ENCODE measurements around the gene ZNF518A.

ZNF518A gene

DNA sequence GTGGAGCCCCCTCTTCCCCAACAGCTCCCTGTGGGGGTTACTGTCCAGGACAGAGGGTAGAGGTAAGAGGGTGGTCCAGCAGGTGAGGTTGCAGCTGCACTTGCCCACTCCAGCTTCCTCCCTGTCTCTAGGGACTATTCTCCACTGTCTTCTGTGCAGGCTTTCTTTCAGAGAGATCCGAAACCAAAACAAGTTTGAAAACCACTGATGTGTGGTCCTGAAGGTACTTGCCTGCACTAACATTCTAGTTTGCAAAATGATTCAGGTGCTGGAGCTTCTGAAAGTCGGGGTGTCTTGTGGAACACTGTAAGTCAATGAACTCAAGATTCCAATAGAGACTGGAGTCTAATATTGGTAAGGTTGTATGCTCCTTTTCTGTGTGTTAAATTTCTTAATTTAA is 78.2 kb downstream of the ZNF518A start:
- ChIA-PET POLR2A (no interaction called here), CTCF (interaction anchor here (1.6 kb wide), 1 partner anchor 21 kb away, joined by 8 read pairs; no protein-coding TSS in a partner anchor)
- DNase-seq (ENCODE audit: extremely low spot score) = no peak
- TF ChIP-seq ZNF384 (IDR thresholded peaks at IDR 0.05) (no peak), SP1 (IDR thresholded peaks at IDR 0.05) (no peak), HDGF (IDR thresholded peaks at IDR 0.05; ENCODE audit: borderline replicate concordance) (no peak), ARNT (IDR thresholded peaks at IDR 0.05) (no peak), BHLHE40 (IDR thresholded peaks at IDR 0.05; ENCODE audit: borderline replicate concordance) (no peak), FOXM1 (IDR thresholded peaks at IDR 0.05; ENCODE audit: borderline replicate concordance) (no peak), SUZ12 (IDR thresholded peaks at IDR 0.05) (no peak), FOXK2 (IDR thresholded peaks at IDR 0.05) (no peak), ELF4 (IDR thresholded peaks at IDR 0.05) (no peak), CTBP1 (IDR thresholded peaks at IDR 0.05; ENCODE audit: borderline replicate concordance) (no peak), LEF1 (IDR thresholded peaks at IDR 0.05; ENCODE audit: borderline replicate concordance) (no peak), L3MBTL2 (conservative IDR thresholded peaks at IDR 0.05) (no peak), FOXA1 (IDR thresholded peaks at IDR 0.05) (no peak), TARDBP (IDR thresholded peaks at IDR 0.05) (no peak), PKNOX1 (IDR thresholded peaks at IDR 0.05) (no peak)

DNA sequence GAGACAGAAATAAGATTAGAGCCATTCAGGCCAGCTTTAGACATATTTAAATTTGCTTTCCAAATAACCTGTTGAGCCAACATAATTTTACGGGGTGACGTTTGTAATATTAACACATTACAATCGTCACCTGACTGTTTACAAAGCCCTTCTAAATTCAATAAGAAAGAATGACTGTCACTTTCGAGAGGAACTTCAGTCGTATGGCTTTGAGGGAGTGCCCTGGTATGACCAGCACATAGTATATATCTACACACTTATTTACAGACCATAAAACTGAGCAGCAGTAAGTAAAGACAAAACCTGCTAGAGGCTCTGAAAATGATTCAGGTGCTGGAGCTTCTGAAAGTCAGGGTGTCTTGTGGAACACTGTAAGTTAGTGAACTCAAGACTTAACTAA is 78.8 kb downstream of the ZNF518A start:
- TF ChIP-seq FOXM1 (IDR thresholded peaks at IDR 0.05; ENCODE audit: borderline replicate concordance) = no peak
- TF ChIP-seq FOXK2 (IDR thresholded peaks at IDR 0.05) = no peak
- TF ChIP-seq L3MBTL2 (conservative IDR thresholded peaks at IDR 0.05) = no peak
- TF ChIP-seq LEF1 (IDR thresholded peaks at IDR 0.05; ENCODE audit: borderline replicate concordance) = no peak
- TF ChIP-seq PKNOX1 (IDR thresholded peaks at IDR 0.05) = no peak
- POLR2A ChIA-PET = no interaction called here
- CTCF ChIA-PET = interaction anchor here (1.6 kb wide), 1 partner anchor 21 kb away, joined by 8 read pairs; no protein-coding TSS in a partner anchor
- DNase-seq (ENCODE audit: extremely low spot score) = no peak

DNA sequence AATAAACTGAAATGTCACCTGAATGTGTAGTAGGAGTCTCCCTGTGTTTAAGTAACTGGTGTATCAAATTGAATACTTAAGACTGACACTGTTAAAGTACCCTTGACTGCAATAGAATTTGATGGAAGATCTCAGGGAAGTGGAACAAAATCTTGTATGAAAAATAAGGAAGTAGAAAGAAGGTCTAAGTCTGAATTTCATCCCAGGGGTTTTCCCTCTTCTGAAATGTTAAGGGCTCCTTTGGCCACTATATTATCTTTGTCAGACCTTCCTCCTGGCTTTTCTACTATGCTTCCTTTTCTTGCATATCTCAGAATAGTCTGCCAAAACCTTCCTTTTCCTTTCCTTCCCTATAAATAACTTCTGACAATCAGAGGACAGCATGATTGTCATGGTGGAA is 81.7 kb downstream of the ZNF518A start:
- TF ChIP-seq NFRKB (IDR thresholded peaks at IDR 0.05) = no peak
- TF ChIP-seq ZNF384 (IDR thresholded peaks at IDR 0.05) = no peak
- TF ChIP-seq FOXM1 (IDR thresholded peaks at IDR 0.05; ENCODE audit: borderline replicate concordance) = no peak
- CTCF ChIA-PET = no interaction called here
- DNase-seq (ENCODE audit: extremely low spot score) = no peak
- POLR2A ChIA-PET = no interaction called here

GRCh38 chr10:96212911-96213310 is 82.8 kb downstream of the ZNF518A start:
- ChIA-PET CTCF (no interaction called here), POLR2A (no interaction called here)
- no peak for DNase-seq (ENCODE audit: extremely low spot score)
- no peak for TF ChIP-seq SP1 (IDR thresholded peaks at IDR 0.05)
- no peak for TF ChIP-seq PKNOX1 (IDR thresholded peaks at IDR 0.05)
- no peak for TF ChIP-seq SUZ12 (IDR thresholded peaks at IDR 0.05)
- TF ChIP-seq L3MBTL2 (conservative IDR thresholded peaks at IDR 0.05) = no peak
- no peak for TF ChIP-seq FOXA1 (IDR thresholded peaks at IDR 0.05)
- TF ChIP-seq HDGF (IDR thresholded peaks at IDR 0.05; ENCODE audit: borderline replicate concordance) = no peak
- no peak for TF ChIP-seq ELF4 (IDR thresholded peaks at IDR 0.05)

All from HEK293T (cell line).